SH-SY5Y (cell line): ENCODE measurements around the gene NCDN.

Experiments
- GATA2 ChIP-seq: IDR thresholded peaks from 2 replicates; pipeline ENCODE4 v1.6.1; 2011; ENCODE audit warnings: mild to moderate bottlenecking, low read depth, low read length
- GATA3 ChIP-seq: IDR thresholded peaks from 2 replicates; pipeline ENCODE4 v1.6.1; 2011; ENCODE audit warnings: low read depth, mild to moderate bottlenecking, low read length, moderate library complexity

GRCh38 chr1:35589516-35590427 is 32.2 kb downstream of the NCDN start:
- TF ChIP-seq GATA3 = no peak
- TF ChIP-seq GATA2 = no peak
